Endothelial cell of umbilical vein (primary cell): ENCODE measurements around the gene KRTAP5-1.

Experiments
- POLR2A ChIP-seq: IDR thresholded peaks from 2 replicates; pipeline ENCODE4 v1.6.1; 2012; ENCODE audit warnings: low read depth, mild to moderate bottlenecking, control low read depth, low read length
- POLR2AphosphoS5 ChIP-seq: IDR thresholded peaks from 2 replicates; pipeline ENCODE4 v1.6.1; 2012; ENCODE audit warnings: low read depth, mild to moderate bottlenecking, control low read depth, low read length, moderate library complexity; ENCODE audit not compliant: insufficient read depth
- TF ChIP-seq, protein P1 (sequence below), 2 donors: IDR thresholded peaks; 1 replicate in 1 of 2; 2 replicates in 1 of 2; pipeline ENCODE4 v1.5.1; 2011; ENCODE audit warnings: low read length in 2 of 2, mild to moderate bottlenecking in 2 of 2, moderate library complexity in 2 of 2, control low read depth in 1 of 2, inconsistent platforms in 1 of 2, low read depth in 1 of 2; ENCODE audit not compliant: insufficient read depth in 1 of 2; ENCODE audit errors: extremely low read depth in 1 of 2
- TF ChIP-seq, protein P2 (sequence below): IDR thresholded peaks from 2 replicates; pipeline ENCODE4 v1.6.1; 2011; ENCODE audit not compliant: insufficient read depth, insufficient read length

DNA sequence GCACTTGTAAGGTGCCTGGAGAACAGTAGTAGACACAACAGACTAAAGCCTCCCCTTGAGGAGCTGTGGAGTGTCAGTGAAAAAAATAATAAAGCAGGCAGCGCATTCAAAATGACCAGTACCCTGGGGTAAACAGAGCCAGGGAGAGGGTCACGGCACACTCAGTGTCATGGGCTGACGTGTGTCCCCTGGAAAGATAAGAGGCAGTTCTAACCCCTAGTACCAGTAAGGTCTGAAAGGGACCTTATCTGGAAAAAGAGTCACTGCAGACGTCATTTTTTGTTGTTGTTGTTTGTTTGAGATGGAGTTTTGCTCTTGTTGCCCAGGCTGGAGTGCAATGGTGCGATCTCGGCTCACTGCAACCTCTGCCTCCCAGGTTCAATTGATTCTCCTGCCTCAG, 45.0 kb downstream of the KRTAP5-1 start:
- TF ChIP-seq, protein P1, sequence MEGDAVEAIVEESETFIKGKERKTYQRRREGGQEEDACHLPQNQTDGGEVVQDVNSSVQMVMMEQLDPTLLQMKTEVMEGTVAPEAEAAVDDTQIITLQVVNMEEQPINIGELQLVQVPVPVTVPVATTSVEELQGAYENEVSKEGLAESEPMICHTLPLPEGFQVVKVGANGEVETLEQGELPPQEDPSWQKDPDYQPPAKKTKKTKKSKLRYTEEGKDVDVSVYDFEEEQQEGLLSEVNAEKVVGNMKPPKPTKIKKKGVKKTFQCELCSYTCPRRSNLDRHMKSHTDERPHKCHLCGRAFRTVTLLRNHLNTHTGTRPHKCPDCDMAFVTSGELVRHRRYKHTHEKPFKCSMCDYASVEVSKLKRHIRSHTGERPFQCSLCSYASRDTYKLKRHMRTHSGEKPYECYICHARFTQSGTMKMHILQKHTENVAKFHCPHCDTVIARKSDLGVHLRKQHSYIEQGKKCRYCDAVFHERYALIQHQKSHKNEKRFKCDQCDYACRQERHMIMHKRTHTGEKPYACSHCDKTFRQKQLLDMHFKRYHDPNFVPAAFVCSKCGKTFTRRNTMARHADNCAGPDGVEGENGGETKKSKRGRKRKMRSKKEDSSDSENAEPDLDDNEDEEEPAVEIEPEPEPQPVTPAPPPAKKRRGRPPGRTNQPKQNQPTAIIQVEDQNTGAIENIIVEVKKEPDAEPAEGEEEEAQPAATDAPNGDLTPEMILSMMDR (IDR thresholded peaks at IDR 0.05; ENCODE audit: extremely low read depth in 1 of 2, insufficient read depth in 1 of 2, low read depth in 1 of 2, low read length in 2 of 2) = no peak
- TF ChIP-seq, protein P2, sequence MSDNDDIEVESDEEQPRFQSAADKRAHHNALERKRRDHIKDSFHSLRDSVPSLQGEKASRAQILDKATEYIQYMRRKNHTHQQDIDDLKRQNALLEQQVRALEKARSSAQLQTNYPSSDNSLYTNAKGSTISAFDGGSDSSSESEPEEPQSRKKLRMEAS = no peak
- no peak for TF ChIP-seq POLR2AphosphoS5
- TF ChIP-seq POLR2A = no peak
